Cardiac fibroblast (primary cell): ENCODE measurements around the gene C16orf82.

Experiments used
- DNase-seq, 2 donors: peaks; one replicate each; pipeline versions ENCODE4 v3.0.0 to v3.0.0-alpha.2; 2010; ENCODE audit warnings: low read depth in 2 of 2
- H3K4me3 ChIP-seq, 2 donors: replicated peaks in 1 of 2; 1 replicate in 1 of 2; 2 replicates in 1 of 2; pipeline ENCODE4 v1.5.1; 2011; ENCODE audit warnings: low read depth in 2 of 2, low read length in 2 of 2, mild to moderate bottlenecking in 2 of 2, moderate library complexity in 1 of 2
- TF ChIP-seq, protein P1 (sequence below): IDR thresholded peaks from one replicate; pipeline ENCODE4 v1.5.1; 2011; ENCODE audit warnings: low read depth, mild to moderate bottlenecking, low read length, inconsistent platforms

C16orf82 gene

DNA sequence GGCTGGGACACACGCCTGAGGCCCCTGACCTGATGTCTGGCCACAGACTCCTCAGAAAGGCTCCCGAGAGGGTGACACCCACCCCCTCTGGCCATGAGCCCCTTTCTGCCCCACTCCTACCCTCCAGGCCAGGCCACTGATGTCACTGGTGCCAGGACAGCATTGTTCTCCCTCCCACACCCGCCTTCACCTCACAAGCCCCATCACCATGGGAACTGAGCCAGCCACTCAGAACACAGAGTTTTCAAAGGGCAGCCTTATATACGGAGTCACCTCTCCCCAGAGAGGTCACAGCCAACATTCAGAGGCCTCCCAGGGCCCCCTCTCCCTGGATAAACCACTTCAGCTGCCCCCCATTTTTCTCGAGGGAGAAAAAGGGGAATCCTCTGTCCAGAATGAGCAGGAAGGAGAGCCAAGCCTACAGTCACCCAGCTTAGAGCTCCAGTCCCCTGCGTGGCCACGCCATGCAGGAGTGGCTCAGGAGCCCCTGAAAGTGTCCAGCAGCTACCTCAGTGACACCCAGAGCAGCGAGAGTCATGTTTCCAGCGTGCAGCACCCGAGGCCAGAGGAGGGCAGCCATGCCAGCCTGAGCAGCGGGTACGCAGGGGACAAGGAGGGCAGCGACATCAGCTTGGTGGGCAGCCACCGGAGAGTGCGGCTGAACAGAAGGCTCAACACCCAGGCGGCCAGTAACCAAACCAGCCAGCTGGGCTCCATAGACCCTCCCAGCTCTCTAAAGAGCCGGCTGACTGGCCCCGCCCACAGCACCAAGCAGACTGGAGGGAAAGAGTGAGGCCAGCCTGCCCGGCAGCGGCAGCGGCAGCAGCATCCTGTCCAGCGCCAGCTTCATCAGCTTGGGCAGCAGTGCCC lies at the start of gene C16orf82:
C16orf82 (plus strand) TSS at position 260 of the 870 bp plus-strand sequence.
- no peak for DNase-seq
- TF ChIP-seq, protein P1, sequence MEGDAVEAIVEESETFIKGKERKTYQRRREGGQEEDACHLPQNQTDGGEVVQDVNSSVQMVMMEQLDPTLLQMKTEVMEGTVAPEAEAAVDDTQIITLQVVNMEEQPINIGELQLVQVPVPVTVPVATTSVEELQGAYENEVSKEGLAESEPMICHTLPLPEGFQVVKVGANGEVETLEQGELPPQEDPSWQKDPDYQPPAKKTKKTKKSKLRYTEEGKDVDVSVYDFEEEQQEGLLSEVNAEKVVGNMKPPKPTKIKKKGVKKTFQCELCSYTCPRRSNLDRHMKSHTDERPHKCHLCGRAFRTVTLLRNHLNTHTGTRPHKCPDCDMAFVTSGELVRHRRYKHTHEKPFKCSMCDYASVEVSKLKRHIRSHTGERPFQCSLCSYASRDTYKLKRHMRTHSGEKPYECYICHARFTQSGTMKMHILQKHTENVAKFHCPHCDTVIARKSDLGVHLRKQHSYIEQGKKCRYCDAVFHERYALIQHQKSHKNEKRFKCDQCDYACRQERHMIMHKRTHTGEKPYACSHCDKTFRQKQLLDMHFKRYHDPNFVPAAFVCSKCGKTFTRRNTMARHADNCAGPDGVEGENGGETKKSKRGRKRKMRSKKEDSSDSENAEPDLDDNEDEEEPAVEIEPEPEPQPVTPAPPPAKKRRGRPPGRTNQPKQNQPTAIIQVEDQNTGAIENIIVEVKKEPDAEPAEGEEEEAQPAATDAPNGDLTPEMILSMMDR = no peak
- no peak within 1 kb of the TSS for H3K4me3 ChIP-seq

DNA sequence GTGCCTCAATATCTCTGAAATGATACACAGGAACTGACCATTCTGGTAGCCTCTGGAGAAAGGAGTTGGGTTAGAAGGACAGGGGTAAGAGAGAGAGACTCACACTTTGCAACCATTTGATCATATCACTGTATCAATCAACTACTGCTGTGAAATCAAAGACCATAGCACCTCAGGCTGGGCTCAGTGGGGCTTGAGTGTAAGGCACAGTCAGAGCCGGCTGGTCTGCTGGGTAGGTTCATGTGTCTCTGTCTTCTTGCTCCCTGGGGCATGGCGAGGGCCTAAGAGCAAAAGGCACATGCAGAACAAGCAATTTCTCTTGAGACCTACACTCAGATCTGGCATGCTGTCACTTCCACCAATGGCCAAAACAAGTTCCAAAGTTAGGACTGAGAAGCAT lies 46.7 kb upstream of the C16orf82 start:
- TF ChIP-seq, protein P1 = no peak
- DNase-seq = no peak
- H3K4me3 ChIP-seq = no peak overlapping the region

DNA sequence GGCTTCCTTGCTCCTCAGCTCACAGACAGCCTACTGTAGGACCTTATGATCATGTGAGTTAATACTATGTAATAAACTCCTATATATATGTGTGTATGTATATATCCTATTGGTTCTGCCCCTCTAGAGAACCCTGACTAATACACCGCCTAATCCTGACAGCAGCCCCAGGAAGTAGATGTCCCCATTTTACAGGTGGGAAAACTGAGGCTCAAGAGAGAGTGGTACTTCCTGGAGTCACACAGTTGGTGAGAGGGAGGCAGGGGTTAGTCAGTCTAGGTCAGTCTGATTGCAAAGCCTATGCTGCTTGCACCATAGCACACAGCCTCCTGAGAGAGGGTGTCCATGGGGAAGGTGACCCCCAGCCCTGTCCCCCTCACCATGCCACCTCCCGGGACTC lies 42.7 kb upstream of the C16orf82 start:
- TF ChIP-seq, protein P1 = no peak
- H3K4me3 ChIP-seq = no peak overlapping the region
- DNase-seq = no peak

DNA sequence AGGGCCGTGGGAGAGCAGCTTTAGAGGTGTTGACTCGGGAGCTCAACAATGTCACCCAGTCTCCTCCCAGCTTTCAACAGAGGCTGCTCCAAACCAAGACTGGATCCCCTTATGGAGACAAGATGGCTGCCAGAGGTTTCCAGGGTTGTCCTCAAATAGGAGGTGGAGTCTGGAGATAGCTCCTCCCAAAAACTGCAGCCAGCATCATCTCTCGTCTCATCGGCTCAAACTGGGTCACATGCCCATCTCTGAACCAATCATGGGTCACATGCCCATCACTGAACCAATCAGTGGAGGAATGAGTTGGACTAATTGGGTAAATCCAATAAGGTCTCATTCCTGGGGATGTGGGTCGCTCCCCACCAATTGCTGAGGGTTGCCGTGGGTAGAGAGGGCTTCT lies 41.1 kb upstream of the C16orf82 start:
- TF ChIP-seq, protein P1 = no peak
- H3K4me3 ChIP-seq = no peak overlapping the region
- DNase-seq = no peak

DNA sequence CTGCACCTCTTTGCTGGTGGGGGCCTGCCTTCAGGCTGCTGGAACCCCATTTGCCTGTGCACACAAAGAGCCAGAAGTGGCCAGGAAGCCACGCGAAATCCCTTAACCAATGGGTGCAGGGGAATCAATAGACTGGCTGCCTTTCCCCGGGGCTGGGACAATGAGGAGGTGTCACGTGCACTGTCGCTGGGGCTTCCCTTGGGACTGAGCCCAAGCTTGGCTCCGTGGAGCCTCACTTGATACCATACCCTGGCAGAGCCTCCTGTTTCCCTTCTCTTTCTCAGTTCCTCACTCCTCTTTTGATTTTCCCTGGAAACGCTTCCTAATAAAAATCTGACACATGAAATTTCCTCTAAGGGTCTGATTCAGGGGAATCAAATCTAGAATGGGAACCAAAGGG lies 38.8 kb upstream of the C16orf82 start:
- TF ChIP-seq, protein P1 = no peak
- no peak for DNase-seq
- H3K4me3 ChIP-seq = no peak overlapping the region

DNA sequence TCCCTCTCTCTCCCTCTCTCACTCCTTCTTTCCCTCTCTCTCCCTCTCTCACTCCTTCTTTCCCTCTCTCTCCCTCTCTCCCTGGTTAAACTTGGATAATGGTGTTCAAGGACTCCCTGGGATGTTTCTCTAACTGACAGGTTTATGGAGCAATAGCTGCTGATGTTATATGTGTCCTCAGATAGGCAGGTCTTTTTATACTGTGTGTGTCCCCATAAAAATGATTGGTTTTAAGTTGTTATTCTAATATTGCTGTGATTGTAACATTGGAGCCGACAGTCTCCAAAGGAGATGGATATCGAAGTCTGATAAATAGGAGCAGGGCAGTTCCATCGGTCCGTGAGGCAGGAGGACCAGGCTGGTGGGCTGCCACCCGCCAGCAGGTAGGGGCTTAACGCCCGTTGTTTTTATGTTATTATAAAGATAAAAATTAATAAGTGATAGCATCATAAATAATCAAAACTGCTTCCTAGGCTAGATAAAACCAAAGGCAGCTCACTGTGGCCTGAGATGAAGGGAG lies 38.1 kb upstream of the C16orf82 start:
- DNase-seq = no peak
- TF ChIP-seq, protein P1 = no peak

More for the DNA sequence above, 38.1 kb upstream of the C16orf82 start:
- no peak overlapping the region for H3K4me3 ChIP-seq
